SK-N-MC (cell line): ENCODE measurements around the gene STK11IP.

Source experiments
- DNase-seq: peaks from one replicate; pipeline ENCODE4 v3.0.0-alpha.2; 2011; ENCODE audit warnings: low read depth, low spot score
- H3K27ac ChIP-seq: fragments of 200-600 bp; sonication (generic); 2 replicates; pipeline ENCODE4 v1.5.1; 2016; ENCODE audit warnings: mixed run types
- H3K36me3 ChIP-seq: fragments of 200-600 bp; sonication (generic); 2 replicates; pipeline ENCODE4 v1.6.1; 2017; ENCODE audit warnings: antibody characterized with exemption, low read length, mixed read lengths; ENCODE audit not compliant: insufficient read depth
- H3K4me3 ChIP-seq: fragments of 200-600 bp; sonication (generic); 2 replicates; pipeline ENCODE4 v1.5.1; 2016
- H3K9ac ChIP-seq: fragments of 200-600 bp; sonication (generic); 2 replicates; pipeline ENCODE4 v1.8.0; 2017; ENCODE audit warnings: mixed run types, mixed read lengths; ENCODE audit not compliant: insufficient read length
- H3K9me3 ChIP-seq: fragments of 200-600 bp; sonication (generic); 2 replicates; pipeline ENCODE4 v1.6.1; 2017; ENCODE audit warnings: low read depth, mild to moderate bottlenecking, antibody characterized with exemption, low read length, moderate library complexity, mixed read lengths
- EZH2 ChIP-seq: fragments of 200-600 bp; sonication (generic); IDR thresholded peaks from one replicate; pipeline ENCODE4 v1.6.1; 2017; ENCODE audit warnings: antibody characterized with exemption
- FOXP2 ChIP-seq: optimal IDR thresholded peaks from 2 replicates; pipeline ENCODE3; 2011; ENCODE audit warnings: mild to moderate bottlenecking, moderate library complexity; ENCODE audit not compliant: insufficient read depth; ENCODE audit errors: extremely low read length, control extremely low read depth
- POLR2AphosphoS5 ChIP-seq: IDR thresholded peaks from 2 replicates; pipeline ENCODE4 v1.6.1; 2012; ENCODE audit warnings: mild to moderate bottlenecking, low read depth, low read length, borderline replicate concordance

The STK11IP gene

GRCh38 chr2:219628235-219628985 is 30.8 kb downstream of the STK11IP start:
- H3K9me3 ChIP-seq = no peaks in the 10 kb centered on the region
- no peak for DNase-seq
- TF ChIP-seq POLR2AphosphoS5 = no peak
- TF ChIP-seq FOXP2 = no peak
- no peak for TF ChIP-seq EZH2
- no peaks in the 10 kb centered on the region for H3K36me3 ChIP-seq
- H3K27ac ChIP-seq = no peak overlapping the region
- H3K4me3 ChIP-seq = peak overlapping the region; percentile 80
- H3K9ac ChIP-seq = no peak overlapping the region

GRCh38 chr2:219628986-219629901 is 31.6 kb downstream of the STK11IP start:
- Histone ChIP-seq H3K36me3 (no peaks in the 10 kb centered on the region), H3K9me3 (no peaks in the 10 kb centered on the region), H3K9ac (no peak overlapping the region), H3K4me3 (no peak overlapping the region), H3K27ac (no peak overlapping the region)
- no peak for TF ChIP-seq EZH2
- TF ChIP-seq POLR2AphosphoS5 = no peak
- no peak for TF ChIP-seq FOXP2
- DNase-seq = no peak

DNA sequence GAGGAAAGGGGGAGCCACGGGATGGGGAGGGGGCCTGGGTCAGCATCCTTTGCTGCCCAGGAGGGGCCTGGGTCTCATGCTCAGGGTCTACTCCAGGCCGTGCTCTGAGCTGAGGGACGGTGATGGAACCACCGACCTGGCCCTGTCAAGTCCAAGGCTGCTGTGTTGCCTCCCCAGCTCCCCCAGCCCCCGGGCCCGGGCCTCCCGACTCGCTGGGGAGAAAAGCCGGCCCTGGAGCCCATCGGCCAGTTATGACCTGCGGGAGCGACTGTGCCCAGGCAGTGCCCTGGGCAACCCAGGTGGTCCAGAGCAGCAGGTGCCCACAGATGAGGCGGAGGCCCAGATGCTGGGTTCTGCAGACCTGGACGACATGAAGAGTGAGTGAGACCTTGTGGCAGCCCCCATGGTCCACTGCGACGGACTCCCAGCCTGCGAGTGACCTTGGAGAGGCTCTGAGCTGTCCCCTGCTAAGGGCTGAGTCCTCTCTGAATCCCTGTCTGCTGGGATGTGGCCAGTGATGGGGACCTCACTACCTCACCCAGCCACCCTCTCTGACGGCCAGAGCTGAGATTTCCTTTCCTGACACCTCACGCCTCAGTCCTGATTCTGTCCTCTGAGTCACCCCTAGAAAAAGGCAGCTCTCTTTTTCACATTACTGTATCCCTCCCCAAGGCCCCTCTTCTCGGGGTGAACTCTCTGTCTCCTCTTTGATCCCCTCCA is 32.5 kb downstream of the STK11IP start:
- Histone ChIP-seq H3K4me3 (no peak overlapping the region), H3K9me3 (no peaks in the 10 kb centered on the region), H3K9ac (no peak overlapping the region), H3K36me3 (no peaks in the 10 kb centered on the region), H3K27ac (no peak overlapping the region)
- TF ChIP-seq FOXP2 = no peak
- no peak for TF ChIP-seq POLR2AphosphoS5
- TF ChIP-seq EZH2 = no peak
- no peak for DNase-seq

- Histone ChIP-seq H3K4me3 (no peak overlapping the region), H3K27ac (no peak overlapping the region), H3K9ac (no peak overlapping the region), H3K36me3 (no peaks in the 10 kb centered on the region), H3K9me3 (no peaks in the 10 kb centered on the region)
- no peak for TF ChIP-seq FOXP2
- no peak for TF ChIP-seq EZH2
- no peak for TF ChIP-seq POLR2AphosphoS5
- no peak for DNase-seq
These were observed 33.2 kb downstream of the STK11IP start for GRCh38 chr2:219630770-219631405.

DNA sequence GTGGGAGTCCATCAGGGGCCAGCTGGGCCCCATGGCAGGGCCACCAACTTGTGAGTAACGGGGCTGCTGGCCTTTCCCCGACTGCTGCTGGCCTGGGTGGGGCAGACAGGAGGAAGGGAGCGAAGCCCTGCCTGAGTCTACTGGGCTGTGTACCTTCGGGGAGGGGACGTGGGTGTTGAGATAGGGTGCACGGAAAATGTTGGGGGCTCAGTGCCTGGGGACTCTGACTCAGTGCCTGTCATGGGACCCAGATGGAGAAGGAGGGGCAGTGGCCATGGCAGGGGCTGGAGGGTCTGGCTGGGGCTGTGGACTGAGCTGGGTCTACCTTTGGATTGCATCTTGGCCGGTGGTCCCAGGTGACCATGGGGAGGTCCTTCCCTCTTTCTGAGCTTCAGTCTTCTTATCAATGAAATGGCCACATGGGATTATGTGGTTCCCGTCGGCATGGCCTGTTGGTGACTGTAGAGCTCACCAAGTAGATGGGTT is 33.8 kb downstream of the STK11IP start:
- no peak overlapping the region for H3K4me3 ChIP-seq

DNA sequence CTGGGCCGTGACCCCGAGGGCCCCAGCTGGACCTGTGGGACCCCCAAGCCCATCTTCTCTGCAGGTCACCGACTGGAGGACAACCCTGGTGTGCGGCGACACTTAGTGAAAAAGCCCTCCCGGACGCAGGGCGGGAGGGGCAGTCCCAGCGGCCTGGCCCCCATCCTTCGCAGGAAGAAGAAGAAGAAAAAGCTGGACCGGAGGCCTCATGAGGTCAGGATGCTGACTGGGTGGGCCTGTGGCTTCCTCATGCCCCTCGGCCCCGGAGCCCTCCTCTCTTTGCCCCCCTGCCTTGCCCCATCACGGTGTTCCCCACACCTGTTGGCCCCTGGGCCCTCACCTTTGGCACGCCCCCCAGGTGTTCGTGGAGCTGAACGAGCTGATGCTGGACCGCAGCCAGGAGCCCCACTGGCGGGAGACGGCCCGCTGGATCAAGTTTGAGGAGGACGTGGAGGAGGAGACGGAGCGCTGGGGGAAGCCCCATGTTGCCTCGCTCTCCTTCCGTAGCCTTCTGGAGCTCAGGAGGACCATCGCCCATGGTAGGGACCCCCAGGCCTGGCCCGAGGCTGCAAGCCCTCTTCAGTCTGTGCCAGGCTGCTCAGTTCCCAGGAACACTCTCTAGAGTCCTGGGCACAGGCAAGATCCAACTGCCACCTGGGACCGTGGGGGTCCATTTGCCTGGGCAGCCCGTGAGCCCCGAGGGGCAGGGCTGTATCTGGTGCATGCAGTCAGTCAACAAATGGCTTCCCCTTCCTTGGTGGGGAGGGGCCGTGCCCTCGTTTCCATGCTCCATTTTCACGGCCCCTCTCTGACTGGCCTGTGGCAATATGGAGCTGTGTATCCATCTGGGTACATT is 34.5 kb downstream of the STK11IP start:
- no peaks in the 10 kb centered on the region for H3K36me3 ChIP-seq
- H3K4me3 ChIP-seq = no peak overlapping the region
- DNase-seq = no peak
- TF ChIP-seq EZH2 = no peak
- no peak for TF ChIP-seq POLR2AphosphoS5
- no peak for TF ChIP-seq FOXP2
- no peak overlapping the region for H3K9ac ChIP-seq
- H3K27ac ChIP-seq = no peak overlapping the region
- no peaks in the 10 kb centered on the region for H3K9me3 ChIP-seq

More for the DNA sequence above, 33.8 kb downstream of the STK11IP start:
- no peak overlapping the region for H3K9ac ChIP-seq
- H3K27ac ChIP-seq = no peak overlapping the region
- DNase-seq = no peak
- H3K9me3 ChIP-seq = no peaks in the 10 kb centered on the region
- TF ChIP-seq FOXP2 (no peak), EZH2 (no peak), POLR2AphosphoS5 (no peak)
- H3K36me3 ChIP-seq = no peaks in the 10 kb centered on the region

DNA sequence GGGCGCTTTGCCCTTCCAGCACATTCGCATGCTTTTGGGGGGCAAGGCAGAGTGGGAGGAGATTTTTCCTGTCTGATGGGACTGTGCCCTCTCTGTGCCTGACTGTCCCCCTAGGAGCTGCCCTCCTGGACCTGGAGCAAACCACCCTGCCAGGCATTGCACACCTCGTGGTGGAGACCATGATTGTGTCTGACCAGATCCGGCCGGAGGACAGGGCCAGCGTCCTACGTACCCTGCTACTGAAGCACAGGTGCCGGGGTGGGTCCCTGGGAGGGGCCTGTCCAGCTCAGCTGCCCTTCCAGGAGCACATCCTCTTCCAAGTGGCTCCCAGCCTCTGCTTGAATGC is 35.1 kb downstream of the STK11IP start:
- H3K9me3 ChIP-seq = no peaks in the 10 kb centered on the region
- no peaks in the 10 kb centered on the region for H3K36me3 ChIP-seq
- no peak for DNase-seq
- H3K27ac ChIP-seq = no peak overlapping the region
- TF ChIP-seq FOXP2 (no peak), EZH2 (no peak), POLR2AphosphoS5 (no peak)
- no peak overlapping the region for H3K4me3 ChIP-seq
- no peak overlapping the region for H3K9ac ChIP-seq
